Activated CD8-positive, alpha-beta memory T cell treated with anti-CD3 and anti-CD28 coated beads for 48 hours (primary cell): ENCODE results near the gene MTMR12.

Source experiments
- DNase-seq, 3 experiments: peaks; one replicate each; pipeline ENCODE4 v3.0.0-alpha.2; 2020; ENCODE audit warnings: low read depth in 2 of 3, low spot score in 2 of 3

Gene MTMR12

GRCh38 chr5:32276173-32276853 is 36.4 kb downstream of the MTMR12 start:
- DNase-seq: no peak

- no peak for DNase-seq
These were observed 37.4 kb downstream of the MTMR12 start for GRCh38 chr5:32275396-32275741.

- no peak for DNase-seq
These were observed 38.0 kb downstream of the MTMR12 start for GRCh38 chr5:32274548-32275395.

- no peak for DNase-seq
These were observed 38.9 kb downstream of the MTMR12 start for GRCh38 chr5:32273821-32274220.

GRCh38 chr5:32272746-32273145 is 40.0 kb downstream of the MTMR12 start:
- DNase-seq: no peak

- no peak for DNase-seq
These were observed 41.8 kb downstream of the MTMR12 start for GRCh38 chr5:32270946-32271345.

GRCh38 chr5:32270178-32270577 is 42.6 kb downstream of the MTMR12 start:
- DNase-seq: no peak

GRCh38 chr5:32265902-32266301 is 46.8 kb downstream of the MTMR12 start:
- no peak for DNase-seq

- no peak for DNase-seq
These were observed 47.7 kb downstream of the MTMR12 start for GRCh38 chr5:32264957-32265572.

GRCh38 chr5:32263684-32264083 is 49.1 kb downstream of the MTMR12 start:
- no peak for DNase-seq

GRCh38 chr5:32261198-32261597 is 51.5 kb downstream of the MTMR12 start:
- DNase-seq: no peak

GRCh38 chr5:32259033-32259432 is 53.7 kb downstream of the MTMR12 start:
- no peak for DNase-seq

GRCh38 chr5:32258424-32258823 is 54.3 kb downstream of the MTMR12 start:
- no peak for DNase-seq

GRCh38 chr5:32255540-32255900 is 57.2 kb downstream of the MTMR12 start:
- DNase-seq: no peak

- no peak for DNase-seq
These were observed 57.7 kb downstream of the MTMR12 start for GRCh38 chr5:32254881-32255539.

- DNase-seq: no peak
These were observed 60.8 kb downstream of the MTMR12 start for GRCh38 chr5:32251871-32252458.

GRCh38 chr5:32249668-32250067 is 63.1 kb downstream of the MTMR12 start:
- no peak for DNase-seq

- no peak for DNase-seq
These were observed 67.0 kb downstream of the MTMR12 start for GRCh38 chr5:32245742-32246141.

- DNase-seq: no peak
These were observed 68.7 kb downstream of the MTMR12 start for GRCh38 chr5:32244017-32244416.

GRCh38 chr5:32241034-32241783 is 71.5 kb downstream of the MTMR12 start:
- DNase-seq: no peak

GRCh38 chr5:32239385-32239784 is 73.4 kb downstream of the MTMR12 start:
- DNase-seq: no peak
